Femur (tissue), 1 donor: ENCODE data around the gene UPK1A.
"Not testable (repeated sequence)": the region's sequence is repeated elsewhere in the genome, so short reads cannot be mapped to it uniquely, and the experiment has no call there.

Experiments used
- DNase-seq: peaks from one replicate; pipeline ENCODE4 v3.0.0-alpha.2; 2017

The UPK1A gene

GRCh38 chr19:35644987-35645679 is 21.2 kb upstream of the UPK1A start:
- DNase-seq, result peak; percentile 84

- DNase-seq, result no peak
Observed at GRCh38 chr19:35645680-35646511, 20.4 kb upstream of the UPK1A start.

- DNase-seq, result peak; percentile 97
Observed at GRCh38 chr19:35648017-35648961, 18.0 kb upstream of the UPK1A start, which contains the start of gene COX6B1. Gene COX6B1 (plus strand): TSS chr19:35648323. CDS start chr19:35651244, 2,921 bp downstream.

- DNase-seq, result no peak
Observed at GRCh38 chr19:35650581-35650980, 15.7 kb upstream of the UPK1A start.

- not testable (repeated sequence) for DNase-seq
Observed at GRCh38 chr19:35654828-35655227, 11.5 kb upstream of the UPK1A start.

GRCh38 chr19:35655600-35655999 is 10.7 kb upstream of the UPK1A start:
- DNase-seq, result no peak

- DNase-seq, result no peak
Observed at GRCh38 chr19:35656700-35657099, 9.6 kb upstream of the UPK1A start.

- no peak for DNase-seq
Observed at GRCh38 chr19:35657904-35658700, 8.2 kb upstream of the UPK1A start.

GRCh38 chr19:35661995-35662340 is 4.3 kb upstream of the UPK1A start:
- DNase-seq, result no peak

- DNase-seq, result no peak
Observed at GRCh38 chr19:35663981-35664380, 2.3 kb upstream of the UPK1A start.

- no peak for DNase-seq
Observed at GRCh38 chr19:35665157-35665556, 1.2 kb upstream of the UPK1A start.

GRCh38 chr19:35665604-35666003 is 713 bp upstream of the UPK1A start:
- no peak for DNase-seq

- no peak for DNase-seq
Observed at GRCh38 chr19:35669566-35669965, 3.2 kb downstream of the UPK1A start.

- no peak for DNase-seq
Observed at GRCh38 chr19:35669974-35670373, 3.7 kb downstream of the UPK1A start.

GRCh38 chr19:35670686-35671085 is 4.4 kb downstream of the UPK1A start:
- DNase-seq, result no peak

GRCh38 chr19:35671818-35672217 is 5.5 kb downstream of the UPK1A start:
- no peak for DNase-seq

GRCh38 chr19:35673121-35673804 is 6.9 kb downstream of the UPK1A start:
- no peak for DNase-seq

- no peak for DNase-seq
Observed at GRCh38 chr19:35675589-35676140, 9.3 kb downstream of the UPK1A start.

- DNase-seq, result no peak
Observed at GRCh38 chr19:35689836-35690235, 23.5 kb downstream of the UPK1A start.

GRCh38 chr19:35691106-35691505 is 24.8 kb downstream of the UPK1A start:
- not testable (repeated sequence) for DNase-seq

GRCh38 chr19:35692010-35692409 is 25.7 kb downstream of the UPK1A start:
- no peak for DNase-seq
